T-helper 22 cell (primary cell): Measurements from ENCODE around the gene TRIM75.
"Not testable (repeated sequence)": the region's sequence is repeated elsewhere in the genome, so short reads cannot be mapped to it uniquely, and the experiment has no call there.

Experiments used
- DNase-seq: peaks from one replicate; pipeline ENCODE4 v3.0.0-alpha.2; 2020; ENCODE audit warnings: low read depth

Gene TRIM75

GRCh38 chr4:165053645-165054044 lies at the start of gene TRIM75:
Gene TRIM75, plus strand, starts transcription at chr4:165053866. Its CDS starts 5,282 bp downstream, at chr4:165059148.
- no peak for DNase-seq

- DNase-seq = no peak
These were observed 48.2 kb upstream of the TRIM75 start for GRCh38 chr4:165005352-165005925.

GRCh38 chr4:165006456-165006855 lies 47.2 kb upstream of the TRIM75 start:
- no peak for DNase-seq

GRCh38 chr4:165006886-165007285 lies 46.8 kb upstream of the TRIM75 start:
- no peak for DNase-seq

GRCh38 chr4:165009493-165010227 lies 44.0 kb upstream of the TRIM75 start:
- no peak for DNase-seq

GRCh38 chr4:165010487-165010886 lies 43.2 kb upstream of the TRIM75 start:
- DNase-seq = no peak

GRCh38 chr4:165010991-165011390 lies 42.7 kb upstream of the TRIM75 start:
- DNase-seq = no peak

- no peak for DNase-seq
These were observed 42.3 kb upstream of the TRIM75 start for GRCh38 chr4:165011403-165011802.

GRCh38 chr4:165013691-165014090 lies 40.0 kb upstream of the TRIM75 start:
- DNase-seq = no peak

GRCh38 chr4:165016971-165017370 lies 36.7 kb upstream of the TRIM75 start:
- no peak for DNase-seq

- not testable (repeated sequence) for DNase-seq
These were observed 33.7 kb upstream of the TRIM75 start for GRCh38 chr4:165019995-165020394.

- not testable (repeated sequence) for DNase-seq
These were observed 27.9 kb upstream of the TRIM75 start for GRCh38 chr4:165025782-165026181.

GRCh38 chr4:165027762-165028402 lies 25.8 kb upstream of the TRIM75 start:
- DNase-seq = no peak

- no peak for DNase-seq
These were observed 22.0 kb upstream of the TRIM75 start, which contains the start of gene TRIM60 for GRCh38 chr4:165031436-165032211. Gene TRIM60, plus strand, starts transcription at chr4:165031999. Its CDS starts 8,074 bp downstream, at chr4:165040073.

GRCh38 chr4:165048170-165048569 lies 5.5 kb upstream of the TRIM75 start:
- DNase-seq = no peak

GRCh38 chr4:165052627-165053026 lies 1.0 kb upstream of the TRIM75 start:
- DNase-seq = no peak

- DNase-seq = no peak
These were observed 1.9 kb downstream of the TRIM75 start for GRCh38 chr4:165055601-165056000.

GRCh38 chr4:165058666-165059065 lies 5.0 kb downstream of the TRIM75 start:
- no peak for DNase-seq

GRCh38 chr4:165059386-165059785 lies 5.7 kb downstream of the TRIM75 start:
- DNase-seq = no peak

- DNase-seq = no peak
These were observed 7.3 kb downstream of the TRIM75 start for GRCh38 chr4:165060938-165061337.

- no peak for DNase-seq
These were observed 16.9 kb downstream of the TRIM75 start for GRCh38 chr4:165070560-165070959.

GRCh38 chr4:165073346-165073745 lies 19.7 kb downstream of the TRIM75 start:
- not testable (repeated sequence) for DNase-seq
